ENCODE data around the gene CTDP1. TPM values are rescaled to one million over a fixed set of nuclear protein-coding genes. Genes with fewer than 3 reads are reported as not detected.

Gene CTDP1
- polyA plus RNA-seq, 4 donors, result 12.4 to 20.1 (median 16.1) TPM

DNA sequence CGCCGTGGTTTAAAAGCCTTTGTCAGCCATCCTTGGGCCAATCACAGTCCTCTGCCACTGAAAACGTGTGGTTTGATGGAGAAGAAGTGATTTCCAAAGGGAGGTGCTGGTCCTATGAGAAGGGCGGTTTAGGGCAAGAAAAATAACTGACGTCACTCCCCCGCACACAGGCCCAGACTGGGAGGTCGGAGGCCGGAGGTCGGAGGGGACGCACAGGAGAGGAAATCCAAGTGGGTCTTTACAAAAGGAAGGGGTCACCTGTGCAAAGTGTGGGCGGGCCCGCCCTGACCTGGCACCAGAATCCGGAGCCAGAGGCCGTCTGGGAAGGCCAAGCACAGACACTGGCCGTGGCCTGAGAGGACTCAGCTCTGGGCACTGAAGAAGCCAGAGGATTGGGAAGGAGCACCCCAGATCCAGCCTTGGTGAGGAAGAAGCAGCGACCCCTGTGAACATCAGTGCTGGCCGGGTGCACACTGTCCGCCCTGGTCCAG, 100.1 kb downstream of the CTDP1 start:
- H3K4me1 ChIP-seq (ENCODE audit: control insufficient read depth in 3 of 3, insufficient read depth in 2 of 3, low read depth in 1 of 3, low read length in 2 of 3), result no peaks in the 10 kb centered on the region
- no peak overlapping the region for H3K4me3 ChIP-seq (ENCODE audit: low read depth in 1 of 3, low read length in 3 of 3)
- no peaks in the 10 kb centered on the region for H3K9me3 ChIP-seq (ENCODE audit: control insufficient read depth in 2 of 2, insufficient read depth in 1 of 2, low read depth in 1 of 2, low read length in 1 of 2)
- no peaks in the 10 kb centered on the region for H3K36me3 ChIP-seq (ENCODE audit: control insufficient read depth in 3 of 3, insufficient read depth in 2 of 3, low read depth in 1 of 3, low read length in 3 of 3)
- WGBS, 3 donors, result 81 to 85% (median 82%) methylated on average over 17 to 18 of the region's 18 CpGs
- FAIRE-seq, result no peak
- DNase-seq, result no peak
- no peak overlapping the region for H3K27ac ChIP-seq (ENCODE audit: low read depth in 1 of 3, low read length in 2 of 3)
- peaks cover 0 to 4% (median 4%) of the 10 kb centered on the region in 3 donors for H3K27me3 ChIP-seq (ENCODE audit: control insufficient read depth in 3 of 3, insufficient read depth in 3 of 3, low read length in 3 of 3)

DNA sequence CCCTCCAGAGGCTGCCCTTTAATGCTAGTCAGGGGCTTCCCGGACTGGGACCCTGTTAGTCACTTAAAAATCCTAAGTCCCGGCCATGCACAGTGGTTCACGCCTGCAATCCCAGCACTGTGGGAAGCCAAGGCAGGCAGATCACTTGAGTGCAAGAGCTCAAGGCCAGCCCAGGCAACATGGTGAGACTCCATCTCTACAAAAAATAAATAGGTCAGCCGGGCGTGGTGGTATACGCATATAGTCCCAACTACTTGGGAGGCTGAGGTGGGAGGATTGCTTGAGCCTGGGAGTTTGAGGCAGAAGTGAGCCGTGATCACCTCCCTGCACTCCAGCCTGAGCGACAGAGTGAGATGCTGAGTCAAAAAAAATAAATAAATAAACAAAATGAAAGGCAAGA, 100.9 kb downstream of the CTDP1 start:
- Histone ChIP-seq H3K4me3 (ENCODE audit: low read depth in 1 of 3, low read length in 3 of 3) (no peak overlapping the region), H3K9me3 (ENCODE audit: control insufficient read depth in 2 of 2, insufficient read depth in 1 of 2, low read depth in 1 of 2, low read length in 1 of 2) (no peaks in the 10 kb centered on the region), H3K4me1 (ENCODE audit: control insufficient read depth in 3 of 3, insufficient read depth in 2 of 3, low read depth in 1 of 3, low read length in 2 of 3) (no peaks in the 10 kb centered on the region), H3K36me3 (ENCODE audit: control insufficient read depth in 3 of 3, insufficient read depth in 2 of 3, low read depth in 1 of 3, low read length in 3 of 3) (no peaks in the 10 kb centered on the region), H3K27ac (ENCODE audit: low read depth in 1 of 3, low read length in 2 of 3) (no peak overlapping the region), H3K27me3 (ENCODE audit: control insufficient read depth in 3 of 3, insufficient read depth in 3 of 3, low read length in 3 of 3) (peaks cover 0 to 4% (median 4%) of the 10 kb centered on the region in 3 donors)
- DNase-seq, result no peak
- WGBS, 3 donors, result 83 to 89% (median 84%) methylated on average over 8 of the region's 8 CpGs
- no peak for FAIRE-seq

- Histone ChIP-seq H3K27ac (ENCODE audit: low read depth in 1 of 3, low read length in 2 of 3) (no peak overlapping the region), H3K4me1 (ENCODE audit: control insufficient read depth in 3 of 3, insufficient read depth in 2 of 3, low read depth in 1 of 3, low read length in 2 of 3) (no peaks in the 10 kb centered on the region), H3K27me3 (ENCODE audit: control insufficient read depth in 3 of 3, insufficient read depth in 3 of 3, low read length in 3 of 3) (peaks cover 0 to 9% (median 7%) of the 10 kb centered on the region in 3 donors), H3K36me3 (ENCODE audit: control insufficient read depth in 3 of 3, insufficient read depth in 2 of 3, low read depth in 1 of 3, low read length in 3 of 3) (no peaks in the 10 kb centered on the region), H3K4me3 (ENCODE audit: low read depth in 1 of 3, low read length in 3 of 3) (no peak overlapping the region), H3K9me3 (ENCODE audit: control insufficient read depth in 2 of 2, insufficient read depth in 1 of 2, low read depth in 1 of 2, low read length in 1 of 2) (no peaks in the 10 kb centered on the region)
- no peak for FAIRE-seq
- no peak for DNase-seq
- whole genome bisulfite sequencing, 3 donors, result 76 to 84% (median 77%) methylated on average over 17 of the region's 17 CpGs
Observed at GRCh38 chr18:79781331-79781941, 101.8 kb downstream of the CTDP1 start.

GRCh38 chr18:79782566-79783308, 103.1 kb downstream of the CTDP1 start:
- no peak for DNase-seq

GRCh38 chr18:79784071-79784913, 104.7 kb downstream of the CTDP1 start:
- DNase-seq (no peak), FAIRE-seq (no peak)
- no peak overlapping the region for H3K4me3 ChIP-seq (ENCODE audit: low read depth in 1 of 3, low read length in 3 of 3)
- no peaks in the 10 kb centered on the region for H3K36me3 ChIP-seq (ENCODE audit: control insufficient read depth in 3 of 3, insufficient read depth in 2 of 3, low read depth in 1 of 3, low read length in 3 of 3)
- H3K27me3 ChIP-seq (ENCODE audit: control insufficient read depth in 3 of 3, insufficient read depth in 3 of 3, low read length in 3 of 3), result peaks cover 0 to 32% (median 17%) of the 10 kb centered on the region in 3 donors
- no peaks in the 10 kb centered on the region for H3K9me3 ChIP-seq (ENCODE audit: control insufficient read depth in 2 of 2, insufficient read depth in 1 of 2, low read depth in 1 of 2, low read length in 1 of 2)
- 80 to 86% (median 84%) methylated on average over 42 of the region's 42 CpGs for WGBS, 3 donors
- H3K4me1 ChIP-seq (ENCODE audit: control insufficient read depth in 3 of 3, insufficient read depth in 2 of 3, low read depth in 1 of 3, low read length in 2 of 3), result no peaks in the 10 kb centered on the region
- H3K27ac ChIP-seq (ENCODE audit: low read depth in 1 of 3, low read length in 2 of 3), result no peak overlapping the region

More at GRCh38 chr18:79782566-79783308, 103.1 kb downstream of the CTDP1 start:
- no peak overlapping the region for H3K27ac ChIP-seq (ENCODE audit: low read depth in 1 of 3, low read length in 2 of 3)
- H3K27me3 ChIP-seq (ENCODE audit: control insufficient read depth in 3 of 3, insufficient read depth in 3 of 3, low read length in 3 of 3), result peaks cover 0 to 20% (median 13%) of the 10 kb centered on the region in 3 donors
- no peaks in the 10 kb centered on the region for H3K9me3 ChIP-seq (ENCODE audit: control insufficient read depth in 2 of 2, insufficient read depth in 1 of 2, low read depth in 1 of 2, low read length in 1 of 2)
- no peaks in the 10 kb centered on the region for H3K36me3 ChIP-seq (ENCODE audit: control insufficient read depth in 3 of 3, insufficient read depth in 2 of 3, low read depth in 1 of 3, low read length in 3 of 3)
- H3K4me1 ChIP-seq (ENCODE audit: control insufficient read depth in 3 of 3, insufficient read depth in 2 of 3, low read depth in 1 of 3, low read length in 2 of 3), result no peaks in the 10 kb centered on the region
- no peak overlapping the region for H3K4me3 ChIP-seq (ENCODE audit: low read depth in 1 of 3, low read length in 3 of 3)
- WGBS, 3 donors, result 85 to 90% (median 89%) methylated on average over 43 of the region's 43 CpGs
- FAIRE-seq, result no peak

DNA sequence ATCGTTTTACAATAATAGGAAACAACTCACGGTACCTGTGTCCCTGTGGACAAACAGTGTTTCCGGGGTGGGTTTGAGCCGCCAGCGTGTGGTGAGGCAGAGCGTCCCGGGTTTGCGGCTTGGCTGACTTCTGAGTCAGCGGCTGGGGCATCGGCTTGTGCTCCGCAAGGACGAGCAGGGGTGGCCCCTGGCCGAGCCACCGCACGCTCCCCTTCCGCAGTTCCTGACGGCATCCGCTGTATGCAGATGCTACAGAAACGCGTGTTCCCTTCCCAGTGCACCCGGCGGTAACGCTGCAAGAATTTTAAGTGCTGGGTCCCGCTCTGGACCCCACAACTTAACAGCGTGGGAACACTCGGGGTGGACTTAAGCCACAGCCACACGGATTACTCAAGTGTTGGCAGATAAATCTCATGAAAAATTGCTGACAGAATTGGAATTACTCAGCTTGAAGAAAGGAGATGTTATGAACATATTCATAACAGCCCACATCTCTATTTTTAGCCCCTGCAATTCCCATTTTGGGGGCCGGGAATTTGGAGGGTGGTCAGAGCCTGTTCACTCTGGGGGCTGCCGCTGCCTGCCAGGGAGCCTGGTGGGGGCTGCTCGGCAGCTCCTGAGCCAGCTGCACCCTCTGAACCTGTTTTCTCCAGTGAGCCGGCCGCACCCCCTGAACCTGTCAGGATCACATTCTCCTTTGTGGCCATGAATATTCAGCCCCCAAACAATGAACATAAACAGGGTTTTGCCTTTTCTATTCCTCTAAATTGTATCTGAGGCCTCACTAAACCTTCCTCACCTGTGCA, 105.6 kb downstream of the CTDP1 start:
- Histone ChIP-seq H3K4me1 (ENCODE audit: control insufficient read depth in 3 of 3, insufficient read depth in 2 of 3, low read depth in 1 of 3, low read length in 2 of 3) (no peaks in the 10 kb centered on the region), H3K9me3 (ENCODE audit: control insufficient read depth in 2 of 2, insufficient read depth in 1 of 2, low read depth in 1 of 2, low read length in 1 of 2) (no peaks in the 10 kb centered on the region), H3K36me3 (ENCODE audit: control insufficient read depth in 3 of 3, insufficient read depth in 2 of 3, low read depth in 1 of 3, low read length in 3 of 3) (no peaks in the 10 kb centered on the region), H3K27me3 (ENCODE audit: control insufficient read depth in 3 of 3, insufficient read depth in 3 of 3, low read length in 3 of 3) (peaks cover 0 to 38% (median 17%) of the 10 kb centered on the region in 3 donors), H3K4me3 (ENCODE audit: low read depth in 1 of 3, low read length in 3 of 3) (no peak overlapping the region), H3K27ac (ENCODE audit: low read depth in 1 of 3, low read length in 2 of 3) (no peak overlapping the region)
- FAIRE-seq, result no peak
- DNase-seq, result no peak
- 72 to 76% (median 74%) methylated on average over 32 of the region's 32 CpGs for WGBS, 3 donors

DNA sequence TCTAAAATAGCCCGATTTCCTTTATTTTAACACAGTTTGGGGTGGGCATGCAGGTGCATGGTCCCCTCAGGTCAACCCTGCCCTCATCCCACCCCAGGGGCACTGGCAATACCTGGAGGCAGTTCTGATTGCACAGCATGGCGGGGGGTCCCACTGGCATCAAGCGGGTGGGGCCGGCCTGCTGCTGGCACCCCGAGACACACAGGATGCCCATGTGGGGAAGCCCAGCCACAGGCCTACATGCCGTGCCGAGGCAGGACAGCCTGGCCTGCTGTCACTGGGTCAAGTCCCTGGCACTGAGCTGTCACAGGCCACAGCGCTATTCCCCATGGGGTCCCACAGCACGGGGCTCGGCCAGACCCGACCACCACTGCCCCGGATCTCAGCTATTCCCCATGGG, 106.2 kb downstream of the CTDP1 start:
- no peaks in the 10 kb centered on the region for H3K9me3 ChIP-seq (ENCODE audit: control insufficient read depth in 2 of 2, insufficient read depth in 1 of 2, low read depth in 1 of 2, low read length in 1 of 2)
- H3K27ac ChIP-seq (ENCODE audit: low read depth in 1 of 3, low read length in 2 of 3), result no peak overlapping the region
- WGBS, 3 donors, result 81 to 83% (median 82%) methylated on average over 7 to 12 of the region's 12 CpGs
- FAIRE-seq, result no peak
- H3K27me3 ChIP-seq (ENCODE audit: control insufficient read depth in 3 of 3, insufficient read depth in 3 of 3, low read length in 3 of 3), result peaks cover 0 to 43% (median 17%) of the 10 kb centered on the region in 3 donors
- no peak overlapping the region for H3K4me3 ChIP-seq (ENCODE audit: low read depth in 1 of 3, low read length in 3 of 3)
- no peaks in the 10 kb centered on the region for H3K36me3 ChIP-seq (ENCODE audit: control insufficient read depth in 3 of 3, insufficient read depth in 2 of 3, low read depth in 1 of 3, low read length in 3 of 3)
- no peak for DNase-seq
- H3K4me1 ChIP-seq (ENCODE audit: control insufficient read depth in 3 of 3, insufficient read depth in 2 of 3, low read depth in 1 of 3, low read length in 2 of 3), result no peaks in the 10 kb centered on the region
